NOMO-1 treated with DMSO at 0.1 percent for 48 hours (cell line): ENCODE results near the gene SLC25A18.

Experiments
- DNase-seq: peaks from one replicate; lab custom pipeline; 2025; ENCODE audit not compliant: unreplicated experiment; lab: John Stamatoyannopoulos, UW

Gene SLC25A18

GRCh38 chr22:17569971-17570511 is 6.7 kb downstream of the SLC25A18 start:
- DNase-seq: no peak

GRCh38 chr22:17570851-17571631 is 7.7 kb downstream of the SLC25A18 start:
- DNase-seq: no peak

GRCh38 chr22:17575151-17575550 is 11.9 kb downstream of the SLC25A18 start:
- DNase-seq: no peak

GRCh38 chr22:17575681-17576080 is 12.4 kb downstream of the SLC25A18 start:
- DNase-seq: no peak

GRCh38 chr22:17576470-17576869 is 13.2 kb downstream of the SLC25A18 start:
- no peak for DNase-seq

GRCh38 chr22:17578136-17578754 is 14.9 kb downstream of the SLC25A18 start:
- no peak for DNase-seq

- DNase-seq: no peak
These were observed 16.3 kb downstream of the SLC25A18 start for GRCh38 chr22:17579535-17579981.

GRCh38 chr22:17580441-17581031 is 17.2 kb downstream of the SLC25A18 start:
- DNase-seq: no peak

GRCh38 chr22:17581056-17581455 is 17.8 kb downstream of the SLC25A18 start:
- no peak for DNase-seq

- DNase-seq: no peak
These were observed 18.3 kb downstream of the SLC25A18 start for GRCh38 chr22:17581631-17582030.

- no peak for DNase-seq
These were observed 19.9 kb downstream of the SLC25A18 start for GRCh38 chr22:17583151-17583550.

- DNase-seq: no peak
These were observed 23.6 kb downstream of the SLC25A18 start for GRCh38 chr22:17586831-17587440.

GRCh38 chr22:17587629-17588028 is 24.3 kb downstream of the SLC25A18 start:
- no peak for DNase-seq

- DNase-seq: no peak
These were observed 25.3 kb downstream of the SLC25A18 start for GRCh38 chr22:17588606-17589005.

GRCh38 chr22:17589810-17590375 is 26.6 kb downstream of the SLC25A18 start:
- no peak for DNase-seq

GRCh38 chr22:17590586-17590985 is 27.3 kb downstream of the SLC25A18 start:
- DNase-seq: no peak

- DNase-seq: no peak
These were observed 28.9 kb downstream of the SLC25A18 start for GRCh38 chr22:17592201-17592600.

GRCh38 chr22:17596226-17596625 is 32.9 kb downstream of the SLC25A18 start:
- no peak for DNase-seq

GRCh38 chr22:17597217-17597616 is 33.9 kb downstream of the SLC25A18 start:
- DNase-seq: no peak

GRCh38 chr22:17598318-17598717 is 35.0 kb downstream of the SLC25A18 start:
- no peak for DNase-seq

- DNase-seq: no peak
These were observed 37.7 kb downstream of the SLC25A18 start for GRCh38 chr22:17601031-17601430.
